Mammary epithelial cell (primary cell): ENCODE measurements around the gene EFEMP2.

Experiments
- EZH2 ChIP-seq: IDR thresholded peaks from 2 replicates; pipeline ENCODE4 v1.6.1; 2012; ENCODE audit warnings: low read length, inconsistent platforms, borderline replicate concordance
- TF ChIP-seq, protein P1 (sequence below), 2 donors: IDR thresholded peaks in 1 of 2; conservative IDR thresholded peaks in 1 of 2; 2 replicates each; pipeline ENCODE4 v1.5.1; 2011 to 2012; ENCODE audit warnings: inconsistent platforms in 2 of 2, low read length in 2 of 2, mild to moderate bottlenecking in 2 of 2, control low read depth in 1 of 2, low read depth in 1 of 2; ENCODE audit not compliant: insufficient read depth in 1 of 2; ENCODE audit errors: extremely low read depth in 1 of 2

DNA sequence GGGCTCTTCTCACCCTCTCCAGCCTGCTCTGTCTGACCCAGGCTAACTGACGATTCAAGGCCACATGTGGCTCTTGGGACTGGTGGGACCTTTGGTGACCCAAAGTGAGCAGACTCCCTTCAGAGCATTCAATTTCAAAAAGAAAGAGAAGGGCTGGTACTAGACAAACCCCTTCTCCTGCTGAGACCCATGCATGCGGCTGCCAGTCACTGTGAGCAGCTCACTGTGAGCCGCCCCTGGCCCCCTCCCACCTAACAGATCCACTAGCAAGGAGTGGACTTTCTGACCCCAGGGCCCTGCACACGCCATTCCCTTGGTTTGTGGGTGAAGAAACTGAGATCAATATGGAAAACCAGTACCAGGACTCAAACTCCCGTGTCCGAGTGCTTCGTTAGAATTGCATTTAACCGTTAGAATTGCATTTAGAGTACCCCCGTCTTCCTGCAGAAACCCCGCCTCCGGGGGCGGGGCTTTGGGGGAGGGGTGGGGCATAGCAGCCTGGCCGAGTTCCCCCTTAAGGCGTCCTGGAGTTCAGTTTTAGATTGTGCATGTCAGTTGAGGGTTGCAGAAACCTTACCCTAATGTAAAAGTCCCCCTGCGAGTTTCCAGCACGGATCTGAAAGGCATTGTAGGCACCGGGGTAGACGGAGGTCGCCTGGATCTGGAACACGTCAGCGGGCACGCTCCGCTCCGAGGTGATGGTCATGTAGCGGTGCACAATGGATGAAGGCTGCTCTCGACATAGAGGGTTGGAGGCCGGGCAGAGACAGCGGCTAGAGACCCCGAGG, 5.1 kb downstream of the EFEMP2 start:
- TF ChIP-seq, protein P1, sequence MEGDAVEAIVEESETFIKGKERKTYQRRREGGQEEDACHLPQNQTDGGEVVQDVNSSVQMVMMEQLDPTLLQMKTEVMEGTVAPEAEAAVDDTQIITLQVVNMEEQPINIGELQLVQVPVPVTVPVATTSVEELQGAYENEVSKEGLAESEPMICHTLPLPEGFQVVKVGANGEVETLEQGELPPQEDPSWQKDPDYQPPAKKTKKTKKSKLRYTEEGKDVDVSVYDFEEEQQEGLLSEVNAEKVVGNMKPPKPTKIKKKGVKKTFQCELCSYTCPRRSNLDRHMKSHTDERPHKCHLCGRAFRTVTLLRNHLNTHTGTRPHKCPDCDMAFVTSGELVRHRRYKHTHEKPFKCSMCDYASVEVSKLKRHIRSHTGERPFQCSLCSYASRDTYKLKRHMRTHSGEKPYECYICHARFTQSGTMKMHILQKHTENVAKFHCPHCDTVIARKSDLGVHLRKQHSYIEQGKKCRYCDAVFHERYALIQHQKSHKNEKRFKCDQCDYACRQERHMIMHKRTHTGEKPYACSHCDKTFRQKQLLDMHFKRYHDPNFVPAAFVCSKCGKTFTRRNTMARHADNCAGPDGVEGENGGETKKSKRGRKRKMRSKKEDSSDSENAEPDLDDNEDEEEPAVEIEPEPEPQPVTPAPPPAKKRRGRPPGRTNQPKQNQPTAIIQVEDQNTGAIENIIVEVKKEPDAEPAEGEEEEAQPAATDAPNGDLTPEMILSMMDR (conservative IDR thresholded peaks at IDR 0.05 in 1 of 2, IDR thresholded peaks at IDR 0.05 in 1 of 2; ENCODE audit: extremely low read depth in 1 of 2, insufficient read depth in 1 of 2, low read depth in 1 of 2, low read length in 2 of 2) = no peak
- TF ChIP-seq EZH2 = no peak
